Right ventricle myocardium inferior (tissue), 1 donor: ENCODE measurements around the gene SMPDL3A. TPM values are rescaled to one million over a fixed set of nuclear protein-coding genes. Genes with fewer than 3 reads are reported as not detected.
"Not testable (repeated sequence)": the region's sequence is repeated elsewhere in the genome, so short reads cannot be mapped to it uniquely, and the experiment has no call there.

Experiments
- ATAC-seq: fragments of 200-7000 bp; cut with Tn5 transposase; one replicate; pipeline ENCODE4 v1.9.1; 2020; ENCODE audit warnings: mild to moderate bottlenecking, moderate library complexity
- DNase-seq: peaks from one replicate; pipeline ENCODE4 v3.0.0; 2021; ENCODE audit errors: missing footprints
- intact Hi-C: fragments of 100-400 bp; cut with DNase I; formaldehyde crosslinking; loops from one replicate; pipeline ENCODE4 v1.11.0; 2022
- long read RNA-seq: library from polyadenylated mRNA; unstranded; transcript quantifications from one replicate; pipeline ENCODE4 v2.0.0, GENCODE V29; 2021
- total RNA-seq: library from RNA; stranded (reverse); fragmentation: NEBNext Ultra II Directional; extraction: Animal tissue kit (Norgen Biotek cat#: 25700); gene quantifications from one replicate; pipeline ENCODE4 v1.2.1, GENCODE V29; 2021
- donor health status: DM: no; HTN: yes; CAD: no; lungs with severe emphysema.

Gene SMPDL3A
- 4.5 TPM for total RNA-seq
- long read RNA-seq, partial matches to known transcripts, result 0 of 4 reads
- long read RNA-seq, other reads (novel, unspliced or antisense), result 2 of 4 reads

- intact Hi-C loops, result no loop called here
- ATAC-seq, result peak; percentile 88
Observed at GRCh38 chr6:122789182-122790027, at the start of gene SMPDL3A. TSS of gene SMPDL3A (plus strand) at chr6:122789258. CDS start at chr6:122789347, 89 bp downstream.

GRCh38 chr6:122740091-122740490 lies 49.0 kb upstream of the SMPDL3A start:
- DNase-seq (no peak), ATAC-seq (no peak)
- intact Hi-C loops, result no loop called here

More at GRCh38 chr6:122789182-122790027, at the start of gene SMPDL3A:
- DNase-seq, result peak; percentile 89

- intact Hi-C loops, result no loop called here
- ATAC-seq (no peak), DNase-seq (no peak)
Observed at GRCh38 chr6:122740936-122741335, 48.1 kb upstream of the SMPDL3A start.

- DNase-seq, intact Hi-C loops, ATAC-seq: not testable (repeated sequence)
Observed at GRCh38 chr6:122744247-122744646, 44.8 kb upstream of the SMPDL3A start.

GRCh38 chr6:122744856-122745255 lies 44.2 kb upstream of the SMPDL3A start:
- not testable (repeated sequence) for DNase-seq, ATAC-seq
- intact Hi-C loops, result loop anchor here (5.0 kb wide), 1 partner anchor 92 kb away; no protein-coding TSS in a partner anchor

- intact Hi-C loops, result loop anchor here (5.0 kb wide), 1 partner anchor 91 kb away; no protein-coding TSS in a partner anchor
- no peak for DNase-seq
- ATAC-seq, result no peak
Observed at GRCh38 chr6:122746688-122747087, 42.4 kb upstream of the SMPDL3A start.

- ATAC-seq, result no peak
- intact Hi-C loops, result loop anchor here (5.0 kb wide), 1 partner anchor 90 kb away; no protein-coding TSS in a partner anchor
- DNase-seq, result no peak
Observed at GRCh38 chr6:122747573-122747972, 41.5 kb upstream of the SMPDL3A start.

GRCh38 chr6:122748945-122749344 lies 40.1 kb upstream of the SMPDL3A start:
- not testable (repeated sequence) for ATAC-seq, DNase-seq
- intact Hi-C loops, result loop anchor here (5.0 kb wide), 1 partner anchor 88 kb away; no protein-coding TSS in a partner anchor

GRCh38 chr6:122749451-122750050 lies 39.5 kb upstream of the SMPDL3A start:
- intact Hi-C loops, result loop anchor here (5.0 kb wide), 1 partner anchor 88 kb away; no protein-coding TSS in a partner anchor
- ATAC-seq (no peak), DNase-seq (no peak)

GRCh38 chr6:122751326-122751725 lies 37.7 kb upstream of the SMPDL3A start:
- ATAC-seq, result no peak
- intact Hi-C loops, result no loop called here

GRCh38 chr6:122752459-122752858 lies 36.6 kb upstream of the SMPDL3A start:
- no peak for ATAC-seq
- intact Hi-C loops, result no loop called here
- no peak for DNase-seq

More at GRCh38 chr6:122751326-122751725, 37.7 kb upstream of the SMPDL3A start:
- no peak for DNase-seq

GRCh38 chr6:122753000-122753687 lies 35.9 kb upstream of the SMPDL3A start:
- no peak for DNase-seq
- no peak for ATAC-seq
- intact Hi-C loops, result no loop called here

- peak; percentile 42 for ATAC-seq
- DNase-seq, result no peak
- intact Hi-C loops, result no loop called here
Observed at GRCh38 chr6:122753688-122754056, 35.4 kb upstream of the SMPDL3A start.

- intact Hi-C loops, result no loop called here
- DNase-seq (no peak), ATAC-seq (no peak)
Observed at GRCh38 chr6:122754191-122754731, 34.8 kb upstream of the SMPDL3A start.

GRCh38 chr6:122755901-122756300 lies 33.2 kb upstream of the SMPDL3A start:
- ATAC-seq, result no peak
- no peak for DNase-seq
- intact Hi-C loops, result no loop called here

GRCh38 chr6:122758927-122759334 lies 30.1 kb upstream of the SMPDL3A start:
- no peak for DNase-seq
- ATAC-seq, result no peak
- intact Hi-C loops, result no loop called here

GRCh38 chr6:122760330-122760729 lies 28.7 kb upstream of the SMPDL3A start:
- intact Hi-C loops, result no loop called here
- ATAC-seq (no peak), DNase-seq (no peak)

- DNase-seq, result no peak
- no peak for ATAC-seq
- intact Hi-C loops, result no loop called here
Observed at GRCh38 chr6:122766256-122766655, 22.8 kb upstream of the SMPDL3A start.
